A549 (cell line): Measurements from ENCODE around the gene MLXIPL. TPM values are rescaled to one million over a fixed set of nuclear protein-coding genes. Genes with fewer than 3 reads are reported as not detected.

Experiments
- ATAC-seq, 2 experiments: fragments of 200-7000 bp in 1 of 2; fragments of >200 bp in 1 of 2; cut with Nextera tagmentation in 1 of 2; cut with Tn5 transposase in 1 of 2; 3 replicates each; pipeline versions ENCODE4 v1.8.0 to v1.9.1; 2018 to 2020; ENCODE audit warnings: mild to moderate bottlenecking in 1 of 2, moderate library complexity in 1 of 2
- CTCF ChIA-PET: fragments of 300-600 bp; sonication (Branson Sonifier 250); formaldehyde crosslinking; extraction: SDS; loops from one replicate; lab custom pipeline; 2021; ENCODE audit warnings: antibody characterized with exemption, inconsistent platforms; lab: Yijun Ruan, JAX
- POLR2A ChIA-PET: fragments of 350-600 bp; formaldehyde crosslinking; extraction: SDS; loops from one replicate; lab custom pipeline; 2021; ENCODE audit warnings: antibody characterized with exemption, inconsistent platforms; lab: Yijun Ruan, JAX
- DNase-seq, 2 experiments: peaks; one replicate each; pipeline versions ENCODE4 v3.0.0 to v3.0.0-alpha.2; 2011 to 2016; ENCODE audit warnings: low read depth in 1 of 2, low spot score in 1 of 2
- FAIRE-seq: peaks from 2 replicates; lab custom pipeline; 2011; peaks lifted over from hg19 to GRCh38; lab: Jason Lieb, UNC
- H3K27ac ChIP-seq, 2 experiments: fragments of >200 bp; sonication (Bioruptor Twin); formaldehyde crosslinking; 3 replicates each; pipeline ENCODE4 v1.5.1; 2016 to 2017
- H3K4me1 ChIP-seq: fragments of >200 bp; sonication (Bioruptor Twin); formaldehyde crosslinking; 3 replicates; pipeline ENCODE4 v1.6.1; 2016
- H3K4me2 ChIP-seq: fragments of >200 bp; sonication (Bioruptor Twin); formaldehyde crosslinking; 3 replicates; pipeline ENCODE4 v1.6.1; 2016
- H3K4me3 ChIP-seq: fragments of >200 bp; sonication (Bioruptor Twin); formaldehyde crosslinking; 3 replicates; pipeline ENCODE4 v1.5.1; 2016
- H3K9me3 ChIP-seq: fragments of >200 bp; sonication (Bioruptor Twin); formaldehyde crosslinking; 3 replicates; pipeline ENCODE4 v1.6.1; 2016
- ATOH8 ChIP-seq: fragments of 250-450 bp; sonication (Bioruptor Pico); IDR thresholded peaks from 2 replicates; pipeline ENCODE4 v1.5.0; 2020; ENCODE audit warnings: low read depth, mild to moderate bottlenecking, moderate library complexity
- BCL3 ChIP-seq: fragments of >200 bp; sonication (Bioruptor Twin); formaldehyde crosslinking; IDR thresholded peaks from 3 replicates; pipeline ENCODE4 v1.6.1; 2016
- BHLHE40 ChIP-seq: IDR thresholded peaks from 2 replicates; pipeline ENCODE4 v1.6.1; 2012; ENCODE audit warnings: low read depth, low read length, inconsistent platforms
- CBX2 ChIP-seq: fragments of 200-600 bp; sonication (generic); IDR thresholded peaks from 2 replicates; pipeline ENCODE4 v1.6.1; 2016; ENCODE audit warnings: low read depth, mild to moderate bottlenecking, borderline replicate concordance
- CHD2 ChIP-seq: fragments of 150-350 bp; IDR thresholded peaks from 2 replicates; pipeline ENCODE4 v1.6.1; 2014; ENCODE audit warnings: low read length; ENCODE audit not compliant: partially characterized antibody
- FOSB ChIP-seq: fragments of 250-450 bp; sonication (Bioruptor Pico); IDR thresholded peaks from 2 replicates; pipeline ENCODE4 v1.5.0; 2020; ENCODE audit warnings: mild to moderate bottlenecking, moderate library complexity
- FOSL2 ChIP-seq, 2 experiments: fragments of 450-650 bp in 1 of 2; fragments of >200 bp in 1 of 2; sonication (Bioruptor Twin) in 1 of 2; formaldehyde crosslinking; IDR thresholded peaks; 2 replicates each; pipeline versions ENCODE4 v1.5.0 to v1.6.1; 2016 to 2020; ENCODE audit warnings: mild to moderate bottlenecking in 1 of 2, moderate library complexity in 1 of 2
- HEYL ChIP-seq: fragments of 250-450 bp; sonication (Bioruptor Pico); IDR thresholded peaks from 2 replicates; pipeline ENCODE4 v1.8.0; 2021; ENCODE audit warnings: mild to moderate bottlenecking, moderate library complexity
- KDM5A ChIP-seq: fragments of 200-600 bp; sonication (generic); IDR thresholded peaks from 2 replicates; pipeline ENCODE4 v1.6.1; 2016; ENCODE audit warnings: antibody characterized with exemption, mild to moderate bottlenecking
- MAX ChIP-seq: IDR thresholded peaks from 2 replicates; pipeline ENCODE4 v1.6.1; 2012
- MYC ChIP-seq: IDR thresholded peaks from 2 replicates; pipeline ENCODE4 v1.6.1; 2012; ENCODE audit warnings: mild to moderate bottlenecking, inconsistent platforms, low read length, improper control_type of control experiment, borderline replicate concordance
- NPAS2 ChIP-seq: fragments of 250-450 bp; sonication (Bioruptor Pico); IDR thresholded peaks from 2 replicates; pipeline ENCODE4 v1.8.0; 2022; ENCODE audit warnings: mild to moderate bottlenecking, moderate library complexity, borderline replicate concordance
- POLR2AphosphoS2 ChIP-seq: conservative IDR thresholded peaks from 2 replicates; pipeline ENCODE4 v1.6.1; 2012; ENCODE audit warnings: low read length, improper control_type of control experiment, inconsistent platforms
- RFX5 ChIP-seq: fragments of 450-650 bp; IDR thresholded peaks from 2 replicates; pipeline ENCODE4 v1.7.1; 2014; ENCODE audit warnings: antibody characterized with exemption, mild to moderate bottlenecking, moderate library complexity
- SREBF2 ChIP-seq: fragments of 450-650 bp; IDR thresholded peaks from 2 replicates; pipeline ENCODE4 v1.6.1; 2014; ENCODE audit warnings: mild to moderate bottlenecking, moderate library complexity
- ZFP36 ChIP-seq: fragments of 450-650 bp; IDR thresholded peaks from 2 replicates; pipeline ENCODE4 v1.6.1; 2014; ENCODE audit warnings: borderline replicate concordance; ENCODE audit not compliant: partially characterized antibody
- ZNF302 ChIP-seq: fragments of 250-450 bp; sonication (Bioruptor Pico); IDR thresholded peaks from 2 replicates; pipeline ENCODE4 v1.9.0; 2021; ENCODE audit warnings: inconsistent platforms, mild to moderate bottlenecking, moderate library complexity
- ZSCAN20 ChIP-seq: fragments of 250-450 bp; sonication (Bioruptor Pico); IDR thresholded peaks from 2 replicates; pipeline ENCODE4 v1.8.0; 2022; ENCODE audit warnings: mild to moderate bottlenecking, moderate library complexity
- WGBS: methylation state at CpG from one replicate; pipeline ENCODE4 v1.1.6; 2017; ENCODE audit errors: missing lambda C conversion rate; 5-methylcytosine and 5-hydroxymethylcytosine counted together
- polyA plus RNA-seq, 4 experiments: library from polyadenylated mRNA; depleted of rRNA in 3 of 4; stranded (reverse); fragments of >200 nt; fragmentation: RNase III in 1 of 4; extraction: RNeasy Plus Mini Kit Qiagen cat#74134 plus additional on column Dnase treatment in 1 of 4; gene quantifications; 2 replicates in 3 of 4; 3 replicates in 1 of 4; pipeline ENCODE4 v1.2.3, GENCODE V29; 2011 to 2017
- TF ChIP-seq, protein P1 (sequence below): fragments of 450-650 bp; IDR thresholded peaks from 2 replicates; pipeline ENCODE4 v1.6.1; 2014; ENCODE audit warnings: antibody characterized with exemption

The MLXIPL gene
- polyA plus RNA-seq, 2 of the 4 experiments (the other 2 are of a cell fraction) = 1.4 to 3.3 TPM

DNA sequence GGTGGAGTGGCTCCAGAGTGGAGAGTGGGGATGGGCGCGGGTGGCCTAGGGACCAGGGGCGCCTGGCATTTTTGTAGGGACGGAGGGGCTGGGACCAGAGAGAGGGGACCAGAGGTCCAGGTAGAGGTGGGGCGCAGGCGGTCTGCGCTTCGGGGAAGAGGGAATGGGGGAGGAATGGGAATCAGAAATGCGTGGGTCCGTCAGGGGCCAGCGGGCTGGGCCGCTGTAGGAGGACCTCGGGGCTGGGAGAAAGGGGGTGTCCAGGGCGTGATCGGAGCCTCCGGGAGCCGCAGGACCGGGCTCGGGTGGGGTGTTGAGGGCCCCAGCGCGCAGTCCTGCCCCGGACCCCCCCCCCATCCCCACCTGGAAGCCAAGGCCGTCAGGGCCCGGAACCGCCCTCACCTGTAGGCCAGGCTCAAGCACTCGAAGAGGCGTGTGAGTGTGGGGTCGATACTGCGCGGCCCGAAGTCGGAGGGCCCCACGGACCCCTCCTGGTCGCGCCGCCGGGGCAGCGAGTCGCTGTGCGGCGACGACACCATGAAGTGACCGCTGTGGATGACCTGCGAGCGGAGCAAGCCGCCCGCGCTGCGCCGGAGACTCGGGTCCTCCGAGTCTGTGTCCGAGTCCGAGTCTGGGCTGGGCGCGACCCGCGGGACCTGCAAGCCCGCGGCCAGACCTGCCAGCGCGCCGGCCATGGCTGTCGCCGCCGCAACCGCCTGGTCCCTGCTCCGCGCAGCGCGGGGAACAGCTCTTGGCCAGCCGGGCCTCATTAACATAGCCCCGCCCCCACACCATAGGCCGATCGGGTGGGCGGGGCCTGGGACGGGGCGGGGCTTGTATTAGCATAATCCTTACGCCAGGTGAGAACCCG is at the start of gene MLXIPL (continued):
- TF ChIP-seq ZFP36 (no peak), FOSL2 (IDR thresholded peaks at IDR 0.05) (no peak), FOSL2 (CRISPR knock-in tag; IDR thresholded peaks at IDR 0.05) (no peak), FOSB (CRISPR knock-in tag) (no peak), CBX2 (no peak), ATOH8 (CRISPR knock-in tag) (no peak), CHD2 (no peak)
- TF ChIP-seq, all 56 proteins: peak for 5

GRCh38 chr7:73671857-73672445 is 47.6 kb upstream of the MLXIPL start:
- WGBS = 92% methylated on average over 15 of the region's 15 CpGs
- H3K4me2 ChIP-seq = no peak overlapping the region
- DNase-seq (no peak), ATAC-seq (no peak), FAIRE-seq (no peak)
- no peaks in the 10 kb centered on the region for H3K9me3 ChIP-seq
- H3K4me1 ChIP-seq = peaks cover 7% of the 10 kb centered on the region; the same call in 1 of the 3 replicates
- H3K4me3 ChIP-seq = no peak overlapping the region
- no peak overlapping the region for H3K27ac ChIP-seq
- POLR2A ChIA-PET = no interaction called here
- TF ChIP-seq BHLHE40 (no peak), ZFP36 (peak; percentile 67), POLR2AphosphoS2 (no peak), FOSL2 (IDR thresholded peaks at IDR 0.05) (0 out of 2 replicates have a peak, but pooled peaks have one; percentile 5), FOSL2 (CRISPR knock-in tag; IDR thresholded peaks at IDR 0.05) (no peak)
- TF ChIP-seq, protein P1, sequence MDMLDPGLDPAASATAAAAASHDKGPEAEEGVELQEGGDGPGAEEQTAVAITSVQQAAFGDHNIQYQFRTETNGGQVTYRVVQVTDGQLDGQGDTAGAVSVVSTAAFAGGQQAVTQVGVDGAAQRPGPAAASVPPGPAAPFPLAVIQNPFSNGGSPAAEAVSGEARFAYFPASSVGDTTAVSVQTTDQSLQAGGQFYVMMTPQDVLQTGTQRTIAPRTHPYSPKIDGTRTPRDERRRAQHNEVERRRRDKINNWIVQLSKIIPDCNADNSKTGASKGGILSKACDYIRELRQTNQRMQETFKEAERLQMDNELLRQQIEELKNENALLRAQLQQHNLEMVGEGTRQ = 0 out of 2 replicates have a peak, but pooled peaks have one; percentile 5
- CTCF ChIA-PET = interaction anchor here (0.8 to 9.1 kb wide), 6 partner anchors 35 to 66 kb away, joined by 3 to 86 read pairs (median 46); no protein-coding TSS in a partner anchor

DNA sequence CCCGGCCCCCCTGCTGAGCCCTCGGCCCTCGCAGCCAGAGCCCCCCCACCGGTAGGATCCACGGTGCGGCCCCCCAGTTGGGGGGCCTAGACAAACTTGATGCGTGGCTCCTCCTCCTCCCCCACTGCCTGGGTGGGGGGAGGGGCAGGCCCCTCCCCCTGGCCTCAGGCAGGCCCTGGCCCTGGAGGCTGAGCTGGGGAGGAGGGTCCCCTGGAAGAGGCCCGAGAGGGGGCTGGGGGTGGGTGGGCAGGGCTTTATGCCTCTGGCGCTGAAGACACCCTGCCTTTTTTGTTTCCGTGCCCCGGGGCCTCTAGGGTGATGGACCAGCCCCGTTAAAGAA is 47.0 kb upstream of the MLXIPL start:
- DNase-seq = no peak
- TF ChIP-seq SREBF2 (no peak), BCL3 (no peak), RFX5 (no peak), ZSCAN20 (no peak), NPAS2 (no peak), ZNF302 (CRISPR knock-in tag) (no peak), HEYL (CRISPR knock-in tag) (no peak), ATOH8 (CRISPR knock-in tag) (no peak), MYC (no peak), MAX (no peak), KDM5A (no peak)
- no peak for ATAC-seq
- Histone ChIP-seq H3K4me1 (peaks cover 7% of the 10 kb centered on the region; the same call in 1 of the 3 replicates), H3K27ac (no peak overlapping the region), H3K4me3 (no peak overlapping the region), H3K9me3 (no peaks in the 10 kb centered on the region), H3K4me2 (no peak overlapping the region)
- CTCF ChIA-PET = interaction anchor here (2.2 to 9.1 kb wide), 5 partner anchors 40 to 63 kb away, joined by 7 to 86 read pairs (median 58); no protein-coding TSS in a partner anchor
- POLR2A ChIA-PET = no interaction called here
- WGBS = no CpG with 5 or more reads among the region's 12 CpGs
- FAIRE-seq = no peak
